Caki2 (cell line): ENCODE results near the gene GXYLT1. TPM values are rescaled to one million over a fixed set of nuclear protein-coding genes. Genes with fewer than 3 reads are reported as not detected.
"Not testable (repeated sequence)": the region's sequence is repeated elsewhere in the genome, so short reads cannot be mapped to it uniquely, and the experiment has no call there.

Experiments used
- DNase-seq: peaks from one replicate; pipeline ENCODE4 v3.0.0-alpha.2; 2015; ENCODE audit warnings: low read depth
- in situ Hi-C: cut with HindIII; loops from 2 replicates; pipeline ENCODE4 v1.10.0; 2016; ENCODE audit warnings: low sequenced_read_pairs, low pct_unique_long_range_greater_than_20kb, mixed read lengths
- total RNA-seq: library from RNA; depleted of rRNA; stranded (reverse); fragments of >200 nt; shearing (Covaris generic); gene quantifications from 2 replicates; pipeline ENCODE4 v1.2.3, GENCODE V29; 2014; ENCODE audit warnings: low replicate concordance; rRNA removed

GXYLT1 gene
- total RNA-seq, 1 experiment from 2014 or later = 21.9 TPM

- no peak for DNase-seq
- in situ Hi-C loops = no loop called here
These were observed 91.2 kb downstream of the GXYLT1 start for GRCh38 chr12:42053456-42053855.

DNA sequence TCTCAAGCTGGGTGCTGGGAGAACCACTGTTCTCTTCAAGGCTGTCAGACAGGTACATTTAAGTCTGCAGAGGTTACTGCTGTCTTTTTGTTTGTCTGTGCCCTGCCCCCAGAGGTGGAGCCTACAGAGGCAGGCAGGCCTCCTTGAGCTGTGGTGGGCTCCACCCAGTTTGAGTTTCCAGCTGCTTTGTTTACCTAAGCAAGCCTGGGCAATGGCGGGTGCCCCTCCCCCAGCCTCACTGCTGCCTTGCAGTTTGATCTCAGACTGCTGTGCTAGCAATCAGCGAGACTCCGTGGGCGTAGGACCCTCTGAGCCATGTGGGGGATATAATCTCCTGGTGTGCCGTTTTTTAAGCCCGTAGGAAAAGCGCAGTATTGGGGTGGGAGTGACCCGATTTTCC, 95.7 kb downstream of the GXYLT1 start:
- DNase-seq, in situ Hi-C loops: not testable (repeated sequence)

DNA sequence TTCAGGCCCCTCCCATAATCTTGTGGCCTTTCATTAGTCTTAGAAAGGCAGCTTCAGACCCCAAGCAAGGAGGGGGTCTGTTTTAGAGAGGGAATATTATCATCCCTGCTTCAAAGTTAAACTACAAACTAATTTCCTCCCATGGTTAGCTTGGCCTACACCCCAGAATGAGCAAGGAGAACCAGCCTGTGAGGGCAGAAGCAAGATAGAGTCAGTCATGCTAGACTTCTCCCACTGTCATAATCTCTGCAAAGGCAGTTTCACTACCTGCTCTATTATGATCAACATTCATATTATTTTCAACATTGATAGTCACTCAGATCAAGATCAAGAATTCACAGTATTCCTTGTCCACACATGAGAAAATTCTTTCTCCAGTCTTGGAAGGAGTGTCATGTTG, 105.1 kb downstream of the GXYLT1 start:
- in situ Hi-C loops = no loop called here
- no peak for DNase-seq

GRCh38 chr12:42039176-42039575, 105.5 kb downstream of the GXYLT1 start:
- in situ Hi-C loops = no loop called here

GRCh38 chr12:42031847-42032564, 112.7 kb downstream of the GXYLT1 start:
- in situ Hi-C loops = no loop called here
- DNase-seq = no peak

More at GRCh38 chr12:42039176-42039575, 105.5 kb downstream of the GXYLT1 start:
- DNase-seq = no peak

Other genes starting within 250 kb of the GXYLT1 start
- 12.2 and 46.1 TPM in 2 replicates for gene YAF2, start 93.4 kb upstream of the GXYLT1 start, total RNA-seq
- 53.7 and 63.9 TPM in 2 replicates for gene ZCRB1, start 181.2 kb upstream of the GXYLT1 start, total RNA-seq
- gene PPHLN1, start 181.3 kb upstream of the GXYLT1 start, total RNA-seq = 31.0 and 53.1 TPM in 2 replicates